GM18517 (cell line): ENCODE measurements around the gene HOMER3.

Experiments used
- ATAC-seq: cut with Tn5 transposase; IDR thresholded peaks from one replicate; pipeline ENCODE4 v1.9.1; 2021; ENCODE audit warnings: mild to moderate bottlenecking, moderate library complexity; ENCODE audit not compliant: unreplicated experiment

The HOMER3 gene

GRCh38 chr19:18940769-18941627, at the start of gene HOMER3:
HOMER3 (minus strand) TSS chr19:18941217; CDS start chr19:18938982, 2,235 bp downstream.
- no peak for ATAC-seq

- ATAC-seq: no peak
These were observed 49.2 kb upstream of the HOMER3 start for GRCh38 chr19:18990128-18990708.

- no peak for ATAC-seq
These were observed 48.3 kb upstream of the HOMER3 start for GRCh38 chr19:18989316-18989715.

GRCh38 chr19:18987456-18987855, 46.4 kb upstream of the HOMER3 start:
- ATAC-seq: no peak

GRCh38 chr19:18985257-18985656, 44.2 kb upstream of the HOMER3 start:
- ATAC-seq: no peak

- no peak for ATAC-seq
These were observed 43.2 kb upstream of the HOMER3 start for GRCh38 chr19:18984251-18984650.

- no peak for ATAC-seq
These were observed 41.7 kb upstream of the HOMER3 start for GRCh38 chr19:18982669-18983068.

- no peak for ATAC-seq
These were observed 39.5 kb upstream of the HOMER3 start for GRCh38 chr19:18980432-18981020.

- ATAC-seq: no peak
These were observed 37.6 kb upstream of the HOMER3 start for GRCh38 chr19:18978616-18979015.

GRCh38 chr19:18975869-18976268, 34.9 kb upstream of the HOMER3 start:
- no peak for ATAC-seq

GRCh38 chr19:18975011-18975410, 34.0 kb upstream of the HOMER3 start:
- ATAC-seq: no peak

GRCh38 chr19:18972851-18973250, 31.8 kb upstream of the HOMER3 start:
- ATAC-seq: no peak

- no peak for ATAC-seq
These were observed 31.3 kb upstream of the HOMER3 start for GRCh38 chr19:18972301-18972811.

GRCh38 chr19:18969931-18970659, 29.1 kb upstream of the HOMER3 start:
- no peak for ATAC-seq

- ATAC-seq: no peak
These were observed 26.5 kb upstream of the HOMER3 start for GRCh38 chr19:18967358-18968146.

GRCh38 chr19:18966307-18966706, 25.3 kb upstream of the HOMER3 start:
- no peak for ATAC-seq

- ATAC-seq: no peak
These were observed 23.1 kb upstream of the HOMER3 start for GRCh38 chr19:18964121-18964520.

- ATAC-seq: no peak
These were observed 21.0 kb upstream of the HOMER3 start for GRCh38 chr19:18961767-18962620.

GRCh38 chr19:18960370-18960769, 19.4 kb upstream of the HOMER3 start:
- ATAC-seq: no peak
